ENCODE data around the gene PLXND1. TPM values are rescaled to one million over a fixed set of nuclear protein-coding genes. Genes with fewer than 3 reads are reported as not detected.

PLXND1 gene
- total RNA-seq, 1 donor from 2014 or later = 3.1 TPM

DNA sequence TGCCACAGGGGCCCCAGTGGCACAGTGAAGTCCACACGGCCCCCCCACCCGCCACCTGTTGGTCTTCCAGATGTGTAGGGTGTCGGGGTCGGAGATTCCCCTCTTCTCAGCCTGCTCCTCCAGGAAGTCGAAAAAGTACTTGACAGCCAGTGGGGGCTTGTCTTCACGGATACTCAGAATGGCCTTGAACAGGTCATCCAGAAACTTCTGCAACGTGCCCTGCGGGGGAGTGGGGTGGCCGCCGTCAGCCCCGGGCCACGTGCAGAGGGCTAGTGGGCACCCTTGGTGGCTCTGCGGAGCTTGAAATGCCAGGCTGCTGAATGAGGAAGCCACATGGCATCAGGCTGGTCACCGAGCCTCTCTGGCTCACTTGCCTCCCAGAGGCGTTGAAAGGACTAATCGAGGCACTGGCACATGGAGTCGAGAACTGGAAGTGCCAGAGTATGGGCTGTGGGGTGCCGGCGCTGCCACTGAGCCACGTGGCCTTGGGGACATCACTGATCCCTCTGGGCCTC lies 46.9 kb downstream of the PLXND1 start:
- peaks cover 3% of the 10 kb centered on the region for H3K27me3 Mint-ChIP-seq
- TF ChIP-seq, protein P1, sequence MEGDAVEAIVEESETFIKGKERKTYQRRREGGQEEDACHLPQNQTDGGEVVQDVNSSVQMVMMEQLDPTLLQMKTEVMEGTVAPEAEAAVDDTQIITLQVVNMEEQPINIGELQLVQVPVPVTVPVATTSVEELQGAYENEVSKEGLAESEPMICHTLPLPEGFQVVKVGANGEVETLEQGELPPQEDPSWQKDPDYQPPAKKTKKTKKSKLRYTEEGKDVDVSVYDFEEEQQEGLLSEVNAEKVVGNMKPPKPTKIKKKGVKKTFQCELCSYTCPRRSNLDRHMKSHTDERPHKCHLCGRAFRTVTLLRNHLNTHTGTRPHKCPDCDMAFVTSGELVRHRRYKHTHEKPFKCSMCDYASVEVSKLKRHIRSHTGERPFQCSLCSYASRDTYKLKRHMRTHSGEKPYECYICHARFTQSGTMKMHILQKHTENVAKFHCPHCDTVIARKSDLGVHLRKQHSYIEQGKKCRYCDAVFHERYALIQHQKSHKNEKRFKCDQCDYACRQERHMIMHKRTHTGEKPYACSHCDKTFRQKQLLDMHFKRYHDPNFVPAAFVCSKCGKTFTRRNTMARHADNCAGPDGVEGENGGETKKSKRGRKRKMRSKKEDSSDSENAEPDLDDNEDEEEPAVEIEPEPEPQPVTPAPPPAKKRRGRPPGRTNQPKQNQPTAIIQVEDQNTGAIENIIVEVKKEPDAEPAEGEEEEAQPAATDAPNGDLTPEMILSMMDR (IDR thresholded peaks at IDR 0.05) = no peak
- no peak overlapping the region for H3K27ac Mint-ChIP-seq
- no peaks in the 10 kb centered on the region for H3K9me3 Mint-ChIP-seq
- ATAC-seq (ENCODE audit: low read depth) (no peak), DNase-seq (no peak)
- peaks cover 6% of the 10 kb centered on the region for H3K4me1 Mint-ChIP-seq
- POLR2A ChIA-PET = no interaction called here
- intact Hi-C loops (cut with micrococcal nuclease) = no loop called here
- H3K36me3 Mint-ChIP-seq (ENCODE audit: low read depth) = no peaks in the 10 kb centered on the region
- no peak overlapping the region for H3K4me3 Mint-ChIP-seq
- CTCF ChIA-PET = no interaction called here

DNA sequence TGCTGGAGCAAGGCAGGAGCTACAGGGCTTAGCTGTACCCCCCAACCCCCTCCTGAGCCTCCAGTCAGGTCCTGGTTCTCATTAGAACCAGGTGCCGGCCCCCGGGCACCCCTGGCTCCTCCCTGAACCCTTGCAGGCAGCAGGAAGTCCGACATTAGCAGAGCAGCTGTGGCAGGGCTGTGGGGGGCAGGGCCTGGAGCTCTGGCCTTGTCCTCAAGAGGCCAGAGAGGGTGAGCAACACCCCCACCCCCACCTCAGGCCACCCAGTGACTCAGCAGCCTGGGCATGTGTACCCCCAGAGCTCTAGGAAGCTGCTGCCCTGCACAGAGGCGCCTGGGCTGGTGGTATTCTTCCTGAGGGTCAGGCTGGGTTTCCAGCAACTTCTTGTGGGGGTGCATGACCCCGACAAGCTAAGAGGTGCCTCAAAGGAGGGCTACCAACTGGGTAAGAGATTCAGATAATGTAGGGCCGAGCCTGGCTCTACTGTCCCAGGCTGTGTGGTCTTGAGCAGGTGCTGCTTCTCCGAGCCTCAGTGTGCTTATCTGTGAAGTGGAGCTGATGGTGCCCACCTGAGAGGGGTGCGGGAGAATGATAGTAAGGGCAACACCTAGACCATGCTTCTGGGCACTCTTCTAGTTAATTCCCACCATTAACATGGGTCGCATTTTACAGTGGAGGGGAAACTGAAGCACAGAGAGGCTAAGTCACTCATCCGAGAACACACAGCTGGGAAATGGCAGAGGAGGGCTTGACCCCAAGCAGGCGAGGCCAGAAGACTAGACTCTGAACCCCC lies 47.5 kb downstream of the PLXND1 start:
- peaks cover 3% of the 10 kb centered on the region for H3K27me3 Mint-ChIP-seq
- DNase-seq = no peak
- ChIA-PET CTCF (no interaction called here), POLR2A (interaction anchor here (1.6 kb wide), 1 partner anchor 47 kb away, joined by 3 read pairs; no protein-coding TSS in a partner anchor)
- no peak overlapping the region for H3K4me3 Mint-ChIP-seq
- no peaks in the 10 kb centered on the region for H3K36me3 Mint-ChIP-seq (ENCODE audit: low read depth)
- no peak for ATAC-seq (ENCODE audit: low read depth)
- H3K4me1 Mint-ChIP-seq = peaks cover 8% of the 10 kb centered on the region
- intact Hi-C loops (cut with micrococcal nuclease) = no loop called here
- no peaks in the 10 kb centered on the region for H3K9me3 Mint-ChIP-seq
- TF ChIP-seq, protein P1 (IDR thresholded peaks at IDR 0.05) = no peak
- no peak overlapping the region for H3K27ac Mint-ChIP-seq

DNA sequence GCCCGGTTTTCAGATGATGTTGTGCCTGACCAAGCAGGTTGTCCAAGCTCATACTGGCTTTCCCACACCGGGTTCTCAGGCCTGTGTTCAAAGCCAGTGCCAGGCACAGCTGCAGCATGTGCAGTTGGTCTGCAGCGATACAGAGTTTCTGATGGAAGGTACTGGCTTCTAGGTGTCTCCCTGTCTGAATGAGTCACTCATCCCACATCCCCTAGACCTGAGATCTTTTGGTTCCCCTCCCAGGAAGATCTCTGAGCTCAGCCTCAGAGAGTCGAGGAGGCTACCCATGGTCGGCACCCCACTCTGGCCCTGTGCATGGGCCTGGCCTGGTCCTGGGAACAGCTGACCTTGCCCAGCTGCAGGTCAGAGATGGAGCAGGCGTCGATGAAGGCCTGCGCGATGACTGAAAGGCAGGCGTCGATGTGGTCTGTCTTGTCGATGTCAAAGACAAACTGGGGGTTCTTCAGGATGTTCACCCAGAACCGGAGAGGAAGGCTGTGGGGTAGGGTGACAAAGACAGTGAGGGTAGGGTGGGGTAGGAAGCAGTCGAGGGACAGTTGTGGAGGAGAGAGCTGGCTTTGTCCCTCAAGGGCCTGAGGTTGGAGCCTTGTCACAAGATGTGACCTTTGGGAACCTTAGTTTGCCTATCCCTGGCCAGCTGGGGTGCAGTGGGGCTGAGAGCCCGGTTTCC lies 48.2 kb downstream of the PLXND1 start:
- Mint-ChIP-seq H3K27ac (no peak overlapping the region), H3K4me1 (peaks cover 14% of the 10 kb centered on the region), H3K27me3 (peaks cover 3% of the 10 kb centered on the region), H3K9me3 (no peaks in the 10 kb centered on the region), H3K4me3 (no peak overlapping the region), H3K36me3 (ENCODE audit: low read depth) (no peaks in the 10 kb centered on the region)
- CTCF ChIA-PET = no interaction called here
- no peak for ATAC-seq (ENCODE audit: low read depth)
- TF ChIP-seq, protein P1 (IDR thresholded peaks at IDR 0.05) = no peak
- intact Hi-C loops (cut with micrococcal nuclease) = no loop called here
- DNase-seq = no peak
- POLR2A ChIA-PET = interaction anchor here (1.6 kb wide), 1 partner anchor 47 kb away, joined by 3 read pairs; no protein-coding TSS in a partner anchor

- TF ChIP-seq, protein P1 (IDR thresholded peaks at IDR 0.05) = no peak
- H3K9me3 Mint-ChIP-seq = no peaks in the 10 kb centered on the region
- no peaks in the 10 kb centered on the region for H3K36me3 Mint-ChIP-seq (ENCODE audit: low read depth)
- no peak overlapping the region for H3K4me3 Mint-ChIP-seq
- ATAC-seq (ENCODE audit: low read depth) (no peak), DNase-seq (no peak)
- H3K4me1 Mint-ChIP-seq = peaks cover 14% of the 10 kb centered on the region
- H3K27ac Mint-ChIP-seq = no peak overlapping the region
- H3K27me3 Mint-ChIP-seq = peaks cover 3% of the 10 kb centered on the region
- ChIA-PET POLR2A (interaction anchor here (1.6 kb wide), 1 partner anchor 48 kb away, joined by 3 read pairs; no protein-coding TSS in a partner anchor), CTCF (no interaction called here)
- intact Hi-C loops (cut with micrococcal nuclease) = no loop called here
These were observed 49.0 kb downstream of the PLXND1 start for GRCh38 chr3:129557548-129557894.

GRCh38 chr3:129556890-129557547 lies 49.5 kb downstream of the PLXND1 start:
- Mint-ChIP-seq H3K27ac (no peak overlapping the region), H3K4me3 (no peak overlapping the region), H3K27me3 (peaks cover 3% of the 10 kb centered on the region), H3K4me1 (peaks cover 14% of the 10 kb centered on the region), H3K36me3 (ENCODE audit: low read depth) (no peaks in the 10 kb centered on the region), H3K9me3 (no peaks in the 10 kb centered on the region)
- CTCF ChIA-PET = no interaction called here
- POLR2A ChIA-PET = no interaction called here
- ATAC-seq (ENCODE audit: low read depth) = no peak
- no peak for DNase-seq
- TF ChIP-seq, protein P1 (IDR thresholded peaks at IDR 0.05) = no peak
- intact Hi-C loops (cut with micrococcal nuclease) = no loop called here
